Activated T-cell treated with anti-CD3 and anti-CD28 coated beads for 48 hours (primary cell): ENCODE data around the gene RNF126.
"Not testable (repeated sequence)": the region's sequence is repeated elsewhere in the genome, so short reads cannot be mapped to it uniquely, and the experiment has no call there.

ENCODE experiments used
- DNase-seq: peaks from one replicate; pipeline ENCODE4 v3.0.0-alpha.2; 2020; ENCODE audit warnings: low read depth

RNF126 gene

GRCh38 chr19:685454-685931 is 22.5 kb upstream of the RNF126 start:
- DNase-seq = no peak

GRCh38 chr19:682678-683320 is 19.8 kb upstream of the RNF126 start:
- DNase-seq = no peak

- DNase-seq = no peak
Measured at GRCh38 chr19:681029-682019, 18.3 kb upstream of the RNF126 start.

- peak; percentile 100 for DNase-seq
Measured at GRCh38 chr19:680287-681028, 17.4 kb upstream of the RNF126 start.

GRCh38 chr19:679418-680286 is 16.6 kb upstream of the RNF126 start:
- peak; percentile 41 for DNase-seq

GRCh38 chr19:678791-679388 is 15.9 kb upstream of the RNF126 start:
- DNase-seq = no peak

GRCh38 chr19:677601-678436 is 14.8 kb upstream of the RNF126 start:
- DNase-seq = no peak

GRCh38 chr19:677201-677600 is 14.2 kb upstream of the RNF126 start:
- no peak for DNase-seq

- no peak for DNase-seq
Measured at GRCh38 chr19:676339-677105, 13.5 kb upstream of the RNF126 start, which contains the start of gene FSTL3. Gene FSTL3, plus strand, starts transcription at chr19:676392. Its CDS starts 32 bp downstream, at chr19:676424.

GRCh38 chr19:676007-676338 is 13.0 kb upstream of the RNF126 start:
- DNase-seq = no peak

GRCh38 chr19:674282-675151 is 11.5 kb upstream of the RNF126 start:
- DNase-seq = no peak

- DNase-seq = no peak
Measured at GRCh38 chr19:670609-671075, 7.6 kb upstream of the RNF126 start.

- not testable (repeated sequence) for DNase-seq
Measured at GRCh38 chr19:668675-669434, 5.8 kb upstream of the RNF126 start.

GRCh38 chr19:666985-667573 is 4.1 kb upstream of the RNF126 start:
- not testable (repeated sequence) for DNase-seq

- peak; percentile 81 for DNase-seq
Measured at GRCh38 chr19:664913-665443, 2.0 kb upstream of the RNF126 start.

GRCh38 chr19:663682-664117 is 686 bp upstream of the RNF126 start:
- no peak for DNase-seq
